ENCODE results near the gene ACACB.
"Not testable (repeated sequence)": the region's sequence is repeated elsewhere in the genome, so short reads cannot be mapped to it uniquely, and the experiment has no call there.

Gene ACACB

GRCh38 chr12:109139791-109140190 lies 23.4 kb downstream of the ACACB start:
- 78% methylated on average over 7 of the region's 7 CpGs for WGBS, 2 experiments
- Histone ChIP-seq H3K36me3 (ENCODE audit: control insufficient read depth, insufficient read depth, low read length) (no peaks in the 10 kb centered on the region), H3K27ac (ENCODE audit: insufficient read depth, low read depth, low read length, poor library complexity, severe bottlenecking) (no peak overlapping the region), H3K27me3 (ENCODE audit: control insufficient read depth, insufficient read depth, low read length, poor library complexity, severe bottlenecking) (no peaks in the 10 kb centered on the region), H3K4me3 (ENCODE audit: insufficient read depth, low read depth, low read length) (no peak overlapping the region), H3K4me1 (ENCODE audit: control insufficient read depth, insufficient read depth, low read length) (no peaks in the 10 kb centered on the region), H3K9me3 (ENCODE audit: control insufficient read depth, low read length) (no peaks in the 10 kb centered on the region)

GRCh38 chr12:109140560-109140959 lies 24.2 kb downstream of the ACACB start:
- Histone ChIP-seq H3K27me3 (ENCODE audit: control insufficient read depth, insufficient read depth, low read length, poor library complexity, severe bottlenecking) (no peaks in the 10 kb centered on the region), H3K4me3 (ENCODE audit: insufficient read depth, low read depth, low read length) (no peak overlapping the region), H3K9me3 (ENCODE audit: control insufficient read depth, low read length) (no peaks in the 10 kb centered on the region), H3K4me1 (ENCODE audit: control insufficient read depth, insufficient read depth, low read length) (no peaks in the 10 kb centered on the region), H3K27ac (ENCODE audit: insufficient read depth, low read depth, low read length, poor library complexity, severe bottlenecking) (no peak overlapping the region), H3K36me3 (ENCODE audit: control insufficient read depth, insufficient read depth, low read length) (no peaks in the 10 kb centered on the region)
- WGBS, 2 experiments: 93 to 95% methylated on average over 4 of the region's 4 CpGs

GRCh38 chr12:109144224-109144623 lies 27.8 kb downstream of the ACACB start:
- no peaks in the 10 kb centered on the region for H3K36me3 ChIP-seq (ENCODE audit: control insufficient read depth, insufficient read depth, low read length)
- H3K27me3 ChIP-seq (ENCODE audit: control insufficient read depth, insufficient read depth, low read length, poor library complexity, severe bottlenecking): no peaks in the 10 kb centered on the region
- no peaks in the 10 kb centered on the region for H3K9me3 ChIP-seq (ENCODE audit: control insufficient read depth, low read length)
- H3K27ac ChIP-seq (ENCODE audit: insufficient read depth, low read depth, low read length, poor library complexity, severe bottlenecking): no peak overlapping the region
- 58 to 63% methylated on average over 4 of the region's 4 CpGs for WGBS, 2 experiments
- no peak overlapping the region for H3K4me3 ChIP-seq (ENCODE audit: insufficient read depth, low read depth, low read length)
- no peaks in the 10 kb centered on the region for H3K4me1 ChIP-seq (ENCODE audit: control insufficient read depth, insufficient read depth, low read length)

GRCh38 chr12:109147126-109147525 lies 30.7 kb downstream of the ACACB start:
- H3K27me3 ChIP-seq (ENCODE audit: control insufficient read depth, insufficient read depth, low read length, poor library complexity, severe bottlenecking); H3K27ac ChIP-seq (ENCODE audit: insufficient read depth, low read depth, low read length, poor library complexity, severe bottlenecking); H3K4me3 ChIP-seq (ENCODE audit: insufficient read depth, low read depth, low read length); H3K4me1 ChIP-seq (ENCODE audit: control insufficient read depth, insufficient read depth, low read length); H3K36me3 ChIP-seq (ENCODE audit: control insufficient read depth, insufficient read depth, low read length); H3K9me3 ChIP-seq (ENCODE audit: control insufficient read depth, low read length): not testable (repeated sequence)
- WGBS, 2 experiments: 96 to 100% methylated on average over 1 of the region's 1 CpG

- Histone ChIP-seq H3K27me3 (ENCODE audit: control insufficient read depth, insufficient read depth, low read length, poor library complexity, severe bottlenecking) (peaks cover 3% of the 10 kb centered on the region), H3K36me3 (ENCODE audit: control insufficient read depth, insufficient read depth, low read length) (no peaks in the 10 kb centered on the region), H3K4me1 (ENCODE audit: control insufficient read depth, insufficient read depth, low read length) (no peaks in the 10 kb centered on the region), H3K4me3 (ENCODE audit: insufficient read depth, low read depth, low read length) (no peak overlapping the region), H3K9me3 (ENCODE audit: control insufficient read depth, low read length) (no peaks in the 10 kb centered on the region), H3K27ac (ENCODE audit: insufficient read depth, low read depth, low read length, poor library complexity, severe bottlenecking) (no peak overlapping the region)
- WGBS, 2 experiments: 88 to 89% methylated on average over 2 of the region's 2 CpGs
Observed at GRCh38 chr12:109147954-109148353, 31.6 kb downstream of the ACACB start.

- H3K27me3 ChIP-seq (ENCODE audit: control insufficient read depth, insufficient read depth, low read length, poor library complexity, severe bottlenecking): peaks cover 16% of the 10 kb centered on the region
- H3K4me1 ChIP-seq (ENCODE audit: control insufficient read depth, insufficient read depth, low read length): no peaks in the 10 kb centered on the region
- no peak overlapping the region for H3K27ac ChIP-seq (ENCODE audit: insufficient read depth, low read depth, low read length, poor library complexity, severe bottlenecking)
- no peaks in the 10 kb centered on the region for H3K9me3 ChIP-seq (ENCODE audit: control insufficient read depth, low read length)
- no peaks in the 10 kb centered on the region for H3K36me3 ChIP-seq (ENCODE audit: control insufficient read depth, insufficient read depth, low read length)
- 88 to 93% methylated on average over 9 of the region's 9 CpGs for WGBS, 2 experiments
- H3K4me3 ChIP-seq (ENCODE audit: insufficient read depth, low read depth, low read length): no peak overlapping the region
Observed at GRCh38 chr12:109150124-109150640, 33.8 kb downstream of the ACACB start.

GRCh38 chr12:109151457-109151856 lies 35.1 kb downstream of the ACACB start:
- H3K4me3 ChIP-seq (ENCODE audit: insufficient read depth, low read depth, low read length): no peak overlapping the region
- H3K4me1 ChIP-seq (ENCODE audit: control insufficient read depth, insufficient read depth, low read length): no peaks in the 10 kb centered on the region
- WGBS, 2 experiments: 92 to 93% methylated on average over 4 of the region's 4 CpGs
- H3K27me3 ChIP-seq (ENCODE audit: control insufficient read depth, insufficient read depth, low read length, poor library complexity, severe bottlenecking): peaks cover 22% of the 10 kb centered on the region
- H3K9me3 ChIP-seq (ENCODE audit: control insufficient read depth, low read length): no peaks in the 10 kb centered on the region
- no peak overlapping the region for H3K27ac ChIP-seq (ENCODE audit: insufficient read depth, low read depth, low read length, poor library complexity, severe bottlenecking)
- no peaks in the 10 kb centered on the region for H3K36me3 ChIP-seq (ENCODE audit: control insufficient read depth, insufficient read depth, low read length)

GRCh38 chr12:109153821-109154441 lies 37.5 kb downstream of the ACACB start:
- H3K27ac ChIP-seq (ENCODE audit: insufficient read depth, low read depth, low read length, poor library complexity, severe bottlenecking): no peak overlapping the region
- no peaks in the 10 kb centered on the region for H3K4me1 ChIP-seq (ENCODE audit: control insufficient read depth, insufficient read depth, low read length)
- H3K36me3 ChIP-seq (ENCODE audit: control insufficient read depth, insufficient read depth, low read length): no peaks in the 10 kb centered on the region
- no peaks in the 10 kb centered on the region for H3K9me3 ChIP-seq (ENCODE audit: control insufficient read depth, low read length)
- 49 to 50% methylated on average over 18 of the region's 18 CpGs for WGBS, 2 experiments
- H3K27me3 ChIP-seq (ENCODE audit: control insufficient read depth, insufficient read depth, low read length, poor library complexity, severe bottlenecking): peaks cover 22% of the 10 kb centered on the region
- peak overlapping the region; percentile 63 for H3K4me3 ChIP-seq (ENCODE audit: insufficient read depth, low read depth, low read length)

GRCh38 chr12:109154451-109155438 lies 38.4 kb downstream of the ACACB start:
- Histone ChIP-seq H3K27me3 (ENCODE audit: control insufficient read depth, insufficient read depth, low read length, poor library complexity, severe bottlenecking) (peaks cover 22% of the 10 kb centered on the region), H3K4me1 (ENCODE audit: control insufficient read depth, insufficient read depth, low read length) (no peaks in the 10 kb centered on the region), H3K27ac (ENCODE audit: insufficient read depth, low read depth, low read length, poor library complexity, severe bottlenecking) (peak overlapping the region; percentile 26), H3K4me3 (ENCODE audit: insufficient read depth, low read depth, low read length) (peak overlapping the region; percentile 63), H3K9me3 (ENCODE audit: control insufficient read depth, low read length) (no peaks in the 10 kb centered on the region), H3K36me3 (ENCODE audit: control insufficient read depth, insufficient read depth, low read length) (no peaks in the 10 kb centered on the region)
- WGBS, 2 experiments: 1% methylated on average over 59 to 61 of the region's 61 CpGs

GRCh38 chr12:109156036-109156435 lies 39.6 kb downstream of the ACACB start:
- Histone ChIP-seq H3K9me3 (ENCODE audit: control insufficient read depth, low read length) (no peaks in the 10 kb centered on the region), H3K27me3 (ENCODE audit: control insufficient read depth, insufficient read depth, low read length, poor library complexity, severe bottlenecking) (peaks cover 22% of the 10 kb centered on the region), H3K27ac (ENCODE audit: insufficient read depth, low read depth, low read length, poor library complexity, severe bottlenecking) (no peak overlapping the region), H3K4me1 (ENCODE audit: control insufficient read depth, insufficient read depth, low read length) (no peaks in the 10 kb centered on the region), H3K4me3 (ENCODE audit: insufficient read depth, low read depth, low read length) (no peak overlapping the region), H3K36me3 (ENCODE audit: control insufficient read depth, insufficient read depth, low read length) (no peaks in the 10 kb centered on the region)
- 92 to 93% methylated on average over 5 of the region's 5 CpGs for WGBS, 2 experiments

Data from ectodermal cell (in vitro differentiated cells).